ENCODE measurements around the gene TUBB4B.

The TUBB4B gene

GRCh38 chr9:137240841-137241489, at the start of gene TUBB4B:
Gene TUBB4B (plus strand): TSS chr9:137241287. CDS start chr9:137241361, 74 bp downstream.
- intact Hi-C loops (cut with DNase I) = loop anchor here (2.0 kb wide), 1 partner anchor 14 kb away; the partner anchor contains the start of gene NELFB
- peak; percentile 97 to 100 (median 99) for DNase-seq

- intact Hi-C loops (cut with DNase I) = no loop called here
- DNase-seq = peak; percentile 41 to 92 (median 78)
Measured at GRCh38 chr9:137191691-137192447, 49.2 kb upstream of the TUBB4B start.

- intact Hi-C loops (cut with DNase I) = no loop called here
- DNase-seq = no peak
Measured at GRCh38 chr9:137192448-137192780, 48.7 kb upstream of the TUBB4B start.

GRCh38 chr9:137192859-137193258, 48.2 kb upstream of the TUBB4B start:
- intact Hi-C loops (cut with DNase I) = no loop called here
- DNase-seq = peak in 1 of 42 donors; percentile 49

- intact Hi-C loops (cut with DNase I) = no loop called here
- DNase-seq = peak in 1 of 42 donors; percentile 27
Measured at GRCh38 chr9:137193771-137194170, 47.3 kb upstream of the TUBB4B start.

- intact Hi-C loops (cut with DNase I) = no loop called here
- peak; percentile 87 to 99 (median 95) for DNase-seq
Measured at GRCh38 chr9:137194388-137194787, 46.7 kb upstream of the TUBB4B start.

GRCh38 chr9:137194909-137195308, 46.2 kb upstream of the TUBB4B start:
- DNase-seq = peak in 2 of 42 donors; percentile 50 to 60
- intact Hi-C loops (cut with DNase I) = no loop called here

GRCh38 chr9:137195525-137196220, 45.4 kb upstream of the TUBB4B start:
- peak in 3 of 42 donors; percentile 53 to 66 (median 63) for DNase-seq
- intact Hi-C loops (cut with DNase I) = no loop called here

- DNase-seq = peak in 3 of 42 donors; percentile 35 to 73 (median 53)
- intact Hi-C loops (cut with DNase I) = no loop called here
Measured at GRCh38 chr9:137198051-137198901, 42.8 kb upstream of the TUBB4B start.

GRCh38 chr9:137198902-137199283, 42.2 kb upstream of the TUBB4B start:
- peak in 3 of 42 donors; percentile 40 to 64 (median 46) for DNase-seq
- intact Hi-C loops (cut with DNase I) = no loop called here

GRCh38 chr9:137199411-137200121, 41.5 kb upstream of the TUBB4B start:
- peak in 2 of 42 donors; percentile 33 to 43 for DNase-seq
- intact Hi-C loops (cut with DNase I) = no loop called here

GRCh38 chr9:137200311-137201204, 40.5 kb upstream of the TUBB4B start, which contains the start of gene TPRN:
Gene TPRN (minus strand): TSS chr9:137200741. CDS start chr9:137200711, 30 bp downstream.
- intact Hi-C loops (cut with DNase I) = no loop called here
- peak; percentile 96 to 100 (median 99) for DNase-seq

- DNase-seq = no peak
- intact Hi-C loops (cut with DNase I) = no loop called here
Measured at GRCh38 chr9:137201205-137201868, 39.8 kb upstream of the TUBB4B start.

- intact Hi-C loops (cut with DNase I) = no loop called here
- no peak for DNase-seq
Measured at GRCh38 chr9:137202966-137203365, 38.1 kb upstream of the TUBB4B start.

- intact Hi-C loops (cut with DNase I) = no loop called here
- DNase-seq = no peak
Measured at GRCh38 chr9:137204731-137205125, 36.4 kb upstream of the TUBB4B start.

- intact Hi-C loops (cut with DNase I) = no loop called here
- peak; percentile 88 to 100 (median 98) for DNase-seq
Measured at GRCh38 chr9:137205126-137206069, 35.7 kb upstream of the TUBB4B start, which contains the start of the genes NDOR1 and TMEM203. Gene NDOR1 (plus strand): TSS chr9:137205700. CDS start chr9:137205778, 78 bp downstream. Gene TMEM203 (minus strand): TSS chr9:137205648. CDS start chr9:137205414, 234 bp downstream.
